Measurements from ENCODE around the gene CRTC3. TPM values are rescaled to one million over a fixed set of nuclear protein-coding genes. Genes with fewer than 3 reads are reported as not detected.

CRTC3 gene
- total RNA-seq, 1 experiment from 2014 or later = 45.0 TPM

GRCh38 chr15:90561344-90562244 lies 31.9 kb downstream of the CRTC3 start:
- DNase-seq (ENCODE audit: low read depth, low spot score) (no peak), ATAC-seq (no peak)
- Histone ChIP-seq H3K27ac (ENCODE audit: low read length) (no peak overlapping the region), H3K36me3 (ENCODE audit: control insufficient read depth, insufficient read depth, low read length) (no peaks in the 10 kb centered on the region; the same call in 1 of the 2 replicates), H3K4me1 (ENCODE audit: control insufficient read depth, insufficient read depth, low read length) (no peaks in the 10 kb centered on the region), H3K9me3 (ENCODE audit: control insufficient read depth, insufficient read depth, low read depth, low read length) (no peaks in the 10 kb centered on the region), H3K27me3 (ENCODE audit: control insufficient read depth, insufficient read depth, low read length) (no peaks in the 10 kb centered on the region), H3K4me3 (ENCODE audit: low read depth in 2 of 2, low read length in 2 of 2) (no peak overlapping the region)
- in situ Hi-C loops (cut with HindIII; ENCODE audit: low pct_unique_long_range_greater_than_20kb, low sequenced_read_pairs) (no loop called here), intact Hi-C loops (cut with micrococcal nuclease; ENCODE audit: unreplicated experiment) (no loop called here)
- ChIA-PET CTCF (no interaction called here), POLR2A (no interaction called here)
- BruUV-seq (replicated peaks) = no TSS peak
- TF ChIP-seq CTCF (IDR thresholded peaks at IDR 0.05) = no peak
- TF ChIP-seq SIN3A (IDR thresholded peaks at IDR 0.05; ENCODE audit: borderline replicate concordance, insufficient read depth, low read depth, low read length) = no peak
- TF ChIP-seq REST (IDR thresholded peaks at IDR 0.05; ENCODE audit: insufficient read depth in 1 of 2, low read depth in 2 of 2, low read length in 1 of 2) = no peak
- TF ChIP-seq POLR2AphosphoS5 (IDR thresholded peaks at IDR 0.05; ENCODE audit: low read depth, low read length) = no peak
- TF ChIP-seq TCF7L2 (IDR thresholded peaks at IDR 0.05; ENCODE audit: low read depth, low read length) = no peak

GRCh38 chr15:90562669-90563068 lies 32.9 kb downstream of the CRTC3 start:
- DNase-seq (ENCODE audit: low read depth, low spot score) = no peak
- intact Hi-C loops (cut with micrococcal nuclease; ENCODE audit: unreplicated experiment) (no loop called here), in situ Hi-C loops (cut with HindIII; ENCODE audit: low pct_unique_long_range_greater_than_20kb, low sequenced_read_pairs) (no loop called here)
- Histone ChIP-seq H3K36me3 (ENCODE audit: control insufficient read depth, insufficient read depth, low read length) (no peaks in the 10 kb centered on the region), H3K9me3 (ENCODE audit: control insufficient read depth, insufficient read depth, low read depth, low read length) (no peaks in the 10 kb centered on the region), H3K27me3 (ENCODE audit: control insufficient read depth, insufficient read depth, low read length) (no peaks in the 10 kb centered on the region), H3K4me3 (ENCODE audit: low read depth in 2 of 2, low read length in 2 of 2) (no peak overlapping the region), H3K27ac (ENCODE audit: low read length) (no peak overlapping the region), H3K4me1 (ENCODE audit: control insufficient read depth, insufficient read depth, low read length) (no peaks in the 10 kb centered on the region)
- no peak for ATAC-seq
- TF ChIP-seq SIN3A (IDR thresholded peaks at IDR 0.05; ENCODE audit: borderline replicate concordance, insufficient read depth, low read depth, low read length) (no peak), TCF7L2 (IDR thresholded peaks at IDR 0.05; ENCODE audit: low read depth, low read length) (no peak), REST (IDR thresholded peaks at IDR 0.05; ENCODE audit: insufficient read depth in 1 of 2, low read depth in 2 of 2, low read length in 1 of 2) (no peak), POLR2AphosphoS5 (IDR thresholded peaks at IDR 0.05; ENCODE audit: low read depth, low read length) (no peak), CTCF (IDR thresholded peaks at IDR 0.05) (no peak)
- CTCF ChIA-PET = no interaction called here
- BruUV-seq (replicated peaks) = no TSS peak
- POLR2A ChIA-PET = interaction anchor here (0.6 kb wide), 1 partner anchor 265 kb away, joined by 3 read pairs; no protein-coding TSS in a partner anchor

Measured in Panc1 (cell line).